Stimulated activated CD8-positive, alpha-beta memory T cell treated with anti-CD3 and anti-CD28 coated beads, Interleukin-15, amount 100 ng/mL, for 24 hours (primary cell): ENCODE results near the gene PLCL1.

Experiments used
- DNase-seq: peaks from one replicate; pipeline ENCODE4 v3.0.0-alpha.2; 2020; ENCODE audit warnings: low read depth

Gene PLCL1

DNA sequence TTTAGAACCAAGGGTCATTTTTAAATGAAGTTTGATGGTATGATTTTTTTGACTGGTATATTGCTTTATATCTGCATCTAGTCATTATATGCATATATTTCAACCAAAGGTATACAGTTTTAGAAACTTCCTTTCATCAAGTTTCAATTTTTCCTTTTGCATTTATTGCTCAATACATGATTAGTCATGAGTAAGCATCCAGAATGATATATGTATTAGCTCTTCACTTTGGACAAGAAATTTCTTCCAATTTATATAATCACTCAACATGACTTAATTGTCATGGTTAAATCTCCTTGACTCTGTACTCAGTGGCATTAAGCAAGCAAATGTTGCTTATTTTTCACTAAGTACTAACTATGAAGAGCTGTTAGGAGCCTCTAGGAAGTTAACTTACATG lies 123.6 kb downstream of the PLCL1 start:
- no peak for DNase-seq

DNA sequence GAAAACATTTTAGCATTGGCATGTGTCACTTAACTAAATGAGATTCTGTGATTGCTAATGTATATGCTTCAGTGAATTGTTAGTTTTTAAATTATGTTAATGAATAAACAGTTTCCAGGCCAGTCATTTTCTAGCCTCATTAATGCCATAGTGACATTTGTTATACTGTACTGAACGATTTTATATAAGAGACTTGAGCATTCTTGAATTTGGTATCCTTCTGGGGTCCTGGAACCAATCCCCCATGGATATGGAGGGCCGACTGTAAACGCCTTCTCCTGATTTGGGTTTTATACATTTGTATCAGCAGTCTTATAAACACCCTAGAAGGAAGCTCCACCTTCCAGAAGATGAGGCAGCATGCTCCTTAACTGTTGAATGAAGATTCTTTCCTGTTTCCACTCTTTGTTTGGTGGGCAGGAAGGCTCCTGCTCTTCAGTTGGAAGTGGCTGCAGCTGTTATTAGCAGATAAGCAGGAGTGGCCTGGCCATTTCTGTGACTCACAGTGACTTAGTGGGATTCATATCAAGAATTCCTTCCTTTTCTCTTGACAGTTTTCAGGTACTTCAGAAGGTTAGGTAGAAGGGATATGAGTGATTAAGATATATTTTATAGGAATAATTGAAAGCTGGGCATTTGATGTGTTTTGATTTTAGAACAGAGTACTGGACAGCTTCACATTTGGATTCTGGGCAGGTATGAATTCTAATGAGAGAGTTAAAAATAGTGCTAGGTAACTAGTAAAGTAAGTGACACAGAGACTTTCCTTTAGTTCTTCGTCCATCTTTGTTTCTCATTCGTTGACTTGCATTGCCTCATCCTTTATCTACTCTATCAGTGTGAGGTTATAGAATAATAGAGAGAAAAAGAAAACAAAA lies 124.9 kb downstream of the PLCL1 start:
- DNase-seq: no peak

DNA sequence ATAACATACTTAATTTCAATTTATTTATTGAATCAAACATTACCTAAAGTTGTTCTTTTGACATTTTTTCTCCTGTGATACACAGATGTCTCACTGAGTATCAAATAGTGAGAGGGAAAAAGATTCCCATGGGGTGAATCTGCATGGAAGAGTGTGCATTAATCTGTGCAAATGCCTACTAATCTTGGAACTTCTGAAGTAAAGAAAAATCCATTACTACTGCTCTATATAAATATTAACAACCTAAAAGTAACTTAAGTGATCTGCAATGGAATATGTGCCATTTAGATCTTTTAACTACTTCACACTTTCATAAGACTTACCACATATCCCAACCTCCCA lies 125.5 kb downstream of the PLCL1 start:
- no peak for DNase-seq

DNA sequence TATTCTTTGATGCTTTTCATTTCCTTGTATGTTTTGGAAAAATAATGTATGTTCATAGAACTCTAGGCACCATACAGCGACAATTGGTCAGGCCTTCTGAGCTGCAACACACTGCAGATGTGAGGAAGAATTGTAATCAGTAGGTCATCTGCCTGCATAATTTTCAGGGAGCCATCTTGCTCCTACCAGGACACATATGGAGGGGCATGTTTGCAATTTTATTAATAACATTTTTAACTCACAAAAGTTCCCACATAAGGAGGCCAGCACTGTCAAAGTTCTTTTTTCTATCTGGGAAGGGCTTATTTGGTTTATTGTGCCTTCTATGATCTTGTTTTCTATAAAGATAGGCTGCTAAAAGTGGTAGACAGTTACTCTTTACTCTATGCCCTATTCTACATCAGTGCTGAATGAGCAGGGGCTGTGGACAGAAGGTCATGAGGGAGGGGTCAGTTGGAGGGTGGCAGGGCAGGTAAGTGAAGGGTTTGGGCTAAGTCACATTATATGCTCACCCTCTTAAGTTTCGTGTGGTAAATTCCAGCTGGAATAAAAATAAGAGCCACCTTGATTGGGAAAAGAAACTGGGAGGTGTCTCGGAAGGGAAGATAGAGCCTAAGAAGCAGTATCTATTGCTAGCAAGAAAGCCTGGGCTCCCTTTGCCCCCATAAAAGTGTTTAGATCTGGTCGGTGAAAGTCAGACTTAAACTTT lies 126.3 kb downstream of the PLCL1 start:
- DNase-seq: no peak

DNA sequence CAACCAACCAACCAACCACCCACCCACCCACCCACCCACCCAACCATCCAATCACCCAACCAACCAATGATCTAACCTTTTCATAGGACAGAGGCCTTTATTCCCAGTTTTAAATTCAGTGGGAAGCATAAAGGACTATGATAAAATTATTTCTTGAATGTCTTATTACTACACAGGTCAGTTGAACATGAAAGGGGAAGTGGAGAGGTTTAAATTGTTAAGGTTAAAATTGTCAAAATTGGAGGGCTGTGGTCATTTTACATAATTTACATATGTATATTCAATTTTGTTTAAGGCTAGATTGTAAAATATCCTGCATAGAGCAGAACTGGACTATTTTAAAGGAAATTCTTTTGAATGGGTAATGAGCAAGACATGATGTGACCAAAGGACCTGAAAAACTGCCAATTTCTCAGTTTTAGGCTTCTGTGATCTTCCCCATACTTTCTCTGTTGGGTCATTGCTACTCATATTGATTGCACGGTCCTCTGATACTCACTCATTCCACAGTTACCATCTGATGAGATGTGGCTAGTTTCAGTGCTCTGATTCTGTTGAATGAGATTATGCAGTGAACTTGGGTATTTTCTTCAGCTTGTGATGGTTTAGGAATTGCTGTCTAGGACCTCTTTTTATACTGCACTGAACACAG lies 127.4 kb downstream of the PLCL1 start:
- DNase-seq: no peak

DNA sequence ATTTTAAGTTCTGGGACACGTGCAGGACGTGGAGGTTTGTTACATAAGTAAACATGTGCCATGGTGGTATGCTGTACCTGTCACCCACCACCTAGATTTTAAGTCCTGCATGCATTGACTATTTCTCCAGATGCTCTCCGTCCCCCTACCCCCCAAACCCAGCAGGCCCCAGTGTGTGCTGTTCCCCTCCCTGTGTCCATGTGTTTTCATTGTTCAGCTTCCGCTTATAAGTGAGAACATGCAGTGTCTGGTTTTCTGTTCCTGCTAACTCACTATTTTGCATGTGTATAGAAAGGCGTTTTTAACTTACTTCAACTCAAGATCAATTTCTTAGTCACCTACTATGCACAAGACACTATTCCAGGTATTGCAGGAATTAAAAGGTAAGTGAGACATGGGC lies 128.0 kb downstream of the PLCL1 start:
- no peak for DNase-seq

DNA sequence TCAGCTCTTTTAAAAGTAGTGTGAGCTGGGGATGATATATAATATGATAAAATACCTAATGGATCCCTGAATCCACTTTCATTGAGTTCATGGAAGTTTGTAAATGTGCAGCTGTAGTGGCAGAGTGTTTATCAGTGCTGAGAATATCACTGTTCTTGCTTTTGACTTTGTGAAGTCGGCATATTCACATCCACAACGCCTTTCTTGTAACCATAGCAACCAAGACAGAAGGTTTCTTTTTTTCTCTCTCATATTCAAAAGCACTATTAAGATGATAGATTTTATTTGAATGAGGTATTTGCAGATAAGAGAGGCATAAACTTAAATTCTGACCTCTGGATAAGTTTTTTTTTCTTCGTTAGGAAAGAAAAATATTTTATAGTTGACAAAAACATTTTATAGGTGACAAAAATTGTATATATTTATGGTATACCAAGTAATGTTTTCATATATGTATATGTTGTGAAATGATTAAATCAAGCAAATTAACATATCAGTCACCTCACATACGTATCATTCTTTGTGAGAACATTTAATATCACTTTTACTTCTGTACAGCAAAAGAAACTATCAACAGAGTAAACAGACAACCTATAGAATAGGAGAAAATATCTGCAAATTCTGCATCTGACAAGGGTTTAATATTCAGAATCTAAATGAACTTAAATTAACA lies 130.0 kb downstream of the PLCL1 start:
- no peak for DNase-seq

DNA sequence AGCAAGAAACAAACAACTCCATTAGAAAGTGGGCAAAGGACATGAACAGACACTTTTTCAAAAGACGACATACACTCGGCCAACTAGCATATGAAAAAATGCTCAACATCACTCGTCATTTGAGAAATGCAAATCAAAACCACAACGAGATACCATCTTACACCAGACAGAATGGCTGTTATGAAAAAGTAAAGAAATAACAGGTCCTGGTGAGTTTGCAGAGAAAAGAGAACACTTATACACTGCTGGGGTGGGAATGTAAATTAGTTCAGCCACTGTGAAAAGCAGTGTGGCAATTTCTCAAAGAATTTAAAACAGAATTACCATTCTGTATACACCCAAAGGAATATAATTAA lies 130.5 kb downstream of the PLCL1 start:
- no peak for DNase-seq

DNA sequence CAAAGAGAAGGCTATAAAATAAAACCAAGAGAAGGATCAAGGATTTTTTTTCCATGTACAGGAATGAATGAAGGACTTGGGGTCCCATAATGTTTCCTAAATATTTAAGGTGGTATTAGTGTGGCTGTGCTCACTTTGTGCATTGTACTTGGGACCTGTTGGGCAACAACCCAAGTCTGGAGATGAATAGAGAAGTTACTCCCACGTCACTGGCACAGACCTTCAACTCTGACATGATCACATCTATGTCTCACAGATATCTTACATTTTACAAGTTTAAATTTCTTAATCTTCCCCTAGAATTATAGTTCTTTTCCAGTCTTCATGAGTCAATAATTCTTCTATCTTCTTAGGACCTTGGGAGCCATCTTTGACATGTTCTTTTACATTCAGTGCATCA lies 133.4 kb downstream of the PLCL1 start:
- no peak for DNase-seq

DNA sequence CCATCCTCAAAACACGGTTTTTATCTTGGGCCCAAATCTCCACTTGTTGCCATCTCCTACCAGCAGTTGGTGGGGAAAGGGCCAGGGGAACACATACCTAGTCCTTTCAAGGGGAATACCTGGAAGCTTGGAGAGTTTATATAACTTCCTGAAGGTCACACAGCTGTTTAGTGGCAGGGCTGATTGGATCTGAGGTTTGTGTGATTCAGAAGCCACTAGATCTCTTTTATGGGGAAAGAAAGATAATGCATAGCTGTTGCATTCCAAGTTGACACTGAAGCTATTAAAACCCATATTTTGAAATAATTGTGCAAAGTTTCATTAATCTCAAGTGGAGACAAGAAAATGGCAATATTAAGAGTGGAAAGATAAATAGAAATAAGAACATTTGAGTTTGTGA lies 134.2 kb downstream of the PLCL1 start:
- no peak for DNase-seq

DNA sequence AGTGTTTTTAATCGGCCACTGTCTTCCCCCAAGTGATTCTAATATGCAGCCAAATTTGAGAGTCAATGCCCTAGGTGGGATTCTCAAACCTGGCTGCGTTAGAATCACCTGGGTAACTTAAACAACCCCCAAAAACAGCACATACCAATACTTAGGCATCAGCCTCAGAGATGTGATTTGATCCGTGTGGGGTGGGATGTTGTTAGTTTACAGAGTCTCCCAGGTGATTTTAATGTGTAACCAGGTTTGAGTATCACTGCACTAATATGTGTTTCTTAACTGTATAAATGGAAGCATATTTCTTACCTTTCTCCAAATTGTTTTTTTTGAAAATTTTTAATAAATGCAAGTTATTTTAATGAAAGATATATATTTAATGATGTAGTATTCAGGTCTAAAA lies 135.4 kb downstream of the PLCL1 start:
- DNase-seq: no peak

DNA sequence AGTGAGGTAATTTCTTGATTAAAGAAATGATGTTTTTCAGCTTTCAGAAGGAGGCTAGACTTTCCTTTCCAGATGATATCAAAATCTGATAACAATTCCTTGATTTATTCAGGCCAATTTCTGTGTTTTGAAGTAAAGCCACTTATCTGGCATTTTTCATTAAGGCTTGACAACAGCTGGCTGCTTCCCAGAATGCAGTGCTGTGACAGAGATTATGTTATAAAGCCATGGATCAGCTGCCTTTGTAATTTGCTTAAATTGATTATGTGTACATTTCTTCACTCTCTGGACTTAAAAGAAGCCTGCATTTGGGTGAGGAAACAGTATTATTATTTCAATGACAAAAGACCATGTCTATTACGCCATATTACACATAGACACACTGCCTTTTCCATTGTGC lies 136.0 kb downstream of the PLCL1 start:
- DNase-seq: no peak

DNA sequence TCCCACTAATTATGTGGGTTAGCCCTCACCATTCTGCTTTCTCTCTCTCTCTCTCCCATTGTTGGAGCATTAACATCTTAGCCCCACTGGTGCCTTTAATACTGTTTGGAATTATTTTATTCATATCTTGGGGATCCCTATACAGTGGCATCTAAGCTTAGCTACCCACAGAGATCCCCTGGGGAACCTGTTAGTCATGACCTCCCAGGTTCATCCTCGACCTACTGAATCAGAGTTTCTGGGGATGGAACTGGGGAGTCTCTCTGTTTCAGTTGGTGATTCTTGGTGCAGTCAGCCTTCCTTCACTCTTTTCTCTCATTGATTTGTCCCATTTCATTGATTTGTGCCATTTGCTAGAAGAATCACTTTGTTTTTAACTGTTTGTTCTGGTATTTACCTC lies 137.3 kb downstream of the PLCL1 start:
- no peak for DNase-seq

DNA sequence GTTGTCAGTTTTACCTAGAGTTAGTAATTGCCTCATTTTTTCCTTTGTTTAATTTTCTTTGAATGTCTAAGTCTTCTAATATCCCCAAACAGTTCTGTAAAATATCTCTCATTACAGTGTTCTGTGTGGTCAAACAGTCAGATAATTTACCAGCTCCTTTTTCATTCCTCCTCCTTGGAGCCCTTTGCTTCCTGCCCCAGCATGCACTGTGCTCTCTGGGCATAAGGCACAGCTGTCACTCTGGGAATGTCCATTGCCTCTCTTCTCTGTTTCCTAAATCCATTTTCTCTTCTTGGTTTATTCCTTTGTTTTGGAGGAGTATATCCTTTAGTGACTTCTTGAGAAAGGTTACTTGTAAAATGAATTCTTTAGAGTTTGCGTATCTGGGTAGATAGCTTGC lies 139.3 kb downstream of the PLCL1 start:
- DNase-seq: no peak

DNA sequence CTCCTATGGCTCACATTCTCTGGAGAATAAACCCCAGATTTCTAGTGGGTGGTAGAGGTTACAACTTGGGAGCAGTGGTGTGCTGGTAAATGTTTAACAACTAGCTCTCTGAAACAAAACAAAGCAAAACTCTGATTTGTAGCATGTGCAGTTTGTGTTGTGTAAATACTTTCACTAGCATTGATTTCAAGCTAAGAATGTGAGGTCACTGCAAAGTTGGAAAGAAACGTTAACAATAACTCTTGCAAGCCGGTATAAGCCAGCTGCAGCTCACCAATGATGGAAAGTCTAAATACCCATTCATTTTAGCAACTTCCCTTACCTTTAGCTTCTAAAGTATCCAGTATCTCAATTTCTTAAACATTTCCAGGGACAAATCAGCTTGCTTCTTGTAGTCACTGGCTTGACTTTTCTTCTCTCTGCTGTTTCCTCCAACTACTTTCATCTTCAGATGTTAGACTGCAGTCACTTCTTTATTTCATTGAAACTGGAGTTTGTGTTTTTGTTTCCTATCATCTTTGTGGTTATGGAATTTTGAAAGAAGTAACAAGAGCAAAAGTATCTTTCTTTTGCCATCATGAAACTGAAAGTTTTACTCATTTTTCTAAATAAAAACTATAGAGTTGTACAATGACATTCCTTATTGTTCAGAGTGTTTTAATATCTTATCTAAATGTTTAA lies 140.2 kb downstream of the PLCL1 start:
- DNase-seq: no peak

DNA sequence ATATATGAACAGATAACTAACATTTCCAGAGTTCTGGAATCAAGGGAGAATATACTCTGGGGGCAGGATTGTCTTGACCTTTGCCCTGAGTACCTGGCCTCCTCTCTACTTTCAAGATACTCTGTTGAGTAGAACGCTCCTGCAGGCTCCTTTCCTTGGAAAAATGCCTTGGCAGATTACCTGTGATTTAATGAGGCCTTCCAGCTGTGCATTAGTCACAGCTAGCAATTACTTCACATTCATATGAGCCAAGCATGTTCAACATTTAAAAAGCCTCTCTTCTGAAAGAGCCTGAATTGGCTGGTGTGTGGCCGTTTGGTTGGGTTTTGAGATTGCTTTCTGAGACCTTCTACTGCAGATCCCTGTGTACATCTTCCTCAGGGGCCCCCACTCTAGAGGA lies 142.2 kb downstream of the PLCL1 start:
- DNase-seq: no peak

DNA sequence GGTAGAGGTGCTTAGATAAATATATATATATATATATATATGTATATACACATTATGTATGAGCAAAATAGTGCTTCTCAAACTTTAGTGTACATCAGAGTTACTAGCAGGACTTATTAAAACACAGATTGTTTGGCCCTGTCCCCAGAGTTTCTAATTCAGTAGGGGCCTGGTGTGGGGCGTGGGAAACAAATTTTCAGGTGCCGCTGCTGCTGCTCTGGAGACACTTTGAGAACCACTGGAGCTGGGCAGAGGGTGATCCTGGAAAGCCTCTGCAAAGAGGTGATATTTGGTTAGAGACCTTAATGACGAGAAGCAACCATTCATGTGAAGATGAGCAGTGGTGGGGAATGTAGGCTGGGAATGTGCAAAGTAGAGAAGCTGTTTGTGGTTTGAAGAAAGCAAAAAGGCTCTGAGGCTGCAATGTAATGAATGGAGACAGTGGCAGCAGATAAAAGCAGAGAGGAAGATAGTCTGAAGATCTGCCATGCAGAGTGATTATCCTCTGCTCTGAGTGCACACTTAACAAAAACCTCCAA lies 142.9 kb downstream of the PLCL1 start:
- DNase-seq: no peak

DNA sequence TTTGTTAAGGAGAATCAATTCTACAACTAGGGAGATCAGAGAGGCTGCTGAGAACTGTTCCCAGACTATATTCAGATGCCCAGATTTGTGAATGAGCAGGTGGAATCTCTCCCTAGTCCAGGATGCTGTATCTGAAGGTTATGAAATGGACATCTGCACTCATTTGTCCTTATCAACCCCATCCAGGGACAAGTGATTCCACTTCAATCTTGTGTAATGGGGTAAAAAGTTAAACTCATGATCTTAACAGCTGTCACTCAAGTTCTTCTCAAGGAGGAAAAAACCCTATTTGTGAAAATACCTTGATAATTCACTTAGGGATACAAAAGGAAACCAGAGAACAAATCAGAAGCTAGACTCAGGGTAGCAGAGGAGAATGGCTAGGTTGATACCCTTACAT lies 144.8 kb downstream of the PLCL1 start:
- no peak for DNase-seq

DNA sequence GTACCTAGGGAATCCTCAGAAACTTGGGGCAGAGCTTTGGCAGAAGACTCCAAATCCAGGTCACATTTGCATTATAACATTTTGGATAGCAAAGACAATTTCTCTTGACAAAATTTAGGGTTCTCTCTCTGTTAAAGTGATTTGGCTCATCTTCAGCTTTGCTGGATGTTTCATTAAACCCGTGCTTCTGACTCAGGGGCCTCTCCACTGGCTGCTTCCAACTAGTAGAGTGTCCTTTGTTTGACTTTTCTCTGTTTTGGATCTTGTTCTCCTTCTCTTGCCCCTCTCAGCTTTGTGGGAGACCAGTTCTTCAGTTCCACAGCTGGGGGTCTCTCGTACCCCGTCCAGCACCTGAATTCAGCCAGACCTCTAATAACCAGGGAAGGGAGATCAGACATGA lies 145.6 kb downstream of the PLCL1 start:
- DNase-seq: no peak

DNA sequence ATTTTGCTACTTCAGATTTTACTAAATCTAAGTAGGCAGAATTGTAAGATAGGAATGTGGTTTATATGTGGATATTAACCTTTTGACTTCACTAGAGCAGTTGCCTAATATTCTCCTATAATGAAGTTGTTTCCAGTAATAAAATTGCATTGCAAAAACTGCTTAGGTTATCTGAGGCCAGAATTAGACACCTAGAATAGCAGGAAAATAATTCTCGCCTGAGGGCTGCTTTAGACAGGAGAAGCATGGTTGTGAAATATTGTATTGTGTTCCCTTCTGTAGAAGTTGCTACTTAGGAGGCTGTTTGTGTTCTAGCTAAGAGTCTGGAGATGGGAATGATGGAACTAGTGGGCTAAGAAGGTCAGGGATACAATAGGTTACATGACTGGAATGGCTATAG lies 146.3 kb downstream of the PLCL1 start:
- no peak for DNase-seq

DNA sequence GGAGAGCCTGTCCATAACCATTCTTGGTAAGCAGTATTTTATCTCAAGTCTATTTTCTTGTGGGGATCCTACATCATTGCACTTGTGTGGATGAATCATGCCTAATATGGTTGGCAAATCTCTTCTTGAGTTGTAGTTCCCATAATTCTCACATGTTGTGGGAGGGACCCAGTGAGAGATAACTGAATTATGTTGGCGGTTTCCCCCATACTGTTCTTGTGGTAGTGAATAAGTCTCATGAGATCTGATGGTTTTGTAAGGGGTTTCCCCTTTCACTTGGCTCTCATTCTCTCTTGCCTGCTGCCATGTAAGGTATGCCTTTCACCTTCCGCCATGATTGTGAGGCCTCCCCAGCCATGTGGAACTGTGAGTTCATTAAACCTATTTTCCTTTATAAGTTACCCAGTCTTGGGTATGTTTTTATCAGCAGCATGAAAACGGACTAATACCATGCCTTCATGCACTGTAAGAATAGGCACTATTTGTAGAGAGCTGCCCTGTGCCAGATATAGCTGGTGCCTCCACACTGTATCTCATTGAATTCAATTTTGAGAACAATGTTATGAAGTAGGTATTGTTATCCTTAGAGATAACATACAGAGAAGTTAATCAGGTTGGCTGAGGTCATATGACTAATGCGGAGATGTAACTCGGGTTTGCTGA lies 148.3 kb downstream of the PLCL1 start:
- no peak for DNase-seq
